Lower lobe of right lung (tissue), 2 donors: ENCODE measurements around the gene MGAT5B. TPM values are rescaled to one million over a fixed set of nuclear protein-coding genes. Genes with fewer than 3 reads are reported as not detected.

Source experiments
- ATAC-seq, 2 donors: fragments of 200-7000 bp; cut with Tn5 transposase; one replicate each; pipeline ENCODE4 v1.9.1; 2020 to 2022; ENCODE audit warnings: mild to moderate bottlenecking in 2 of 2, moderate library complexity in 2 of 2
- DNase-seq: peaks from one replicate; pipeline ENCODE4 v3.0.0-alpha.2; 2020
- H3K27ac ChIP-seq: fragments of 200-600 bp; one replicate; pipeline ENCODE4 v1.8.0; 2022
- H3K27me3 ChIP-seq: fragments of 200-600 bp; one replicate; pipeline ENCODE4 v1.8.0; 2022; ENCODE audit warnings: low read depth
- H3K36me3 ChIP-seq: fragments of 200-600 bp; one replicate; pipeline ENCODE4 v1.8.0; 2022; ENCODE audit warnings: mild to moderate bottlenecking
- H3K4me1 ChIP-seq: fragments of 200-600 bp; one replicate; pipeline ENCODE4 v1.8.0; 2022
- H3K4me3 ChIP-seq: fragments of 200-600 bp; one replicate; pipeline ENCODE4 v1.8.0; 2022; ENCODE audit warnings: mild to moderate bottlenecking
- H3K9me3 ChIP-seq: fragments of 200-600 bp; one replicate; pipeline ENCODE4 v1.8.0; 2022
- CTCF ChIP-seq: fragments of 200-600 bp; IDR thresholded peaks from one replicate; pipeline ENCODE4 v1.8.0; 2022; ENCODE audit warnings: antibody characterized with exemption, mild to moderate bottlenecking
- intact Hi-C: fragments of 100-400 bp; cut with DNase I; formaldehyde crosslinking; loops from one replicate; pipeline ENCODE4 v1.11.0; 2022
- total RNA-seq: library from RNA; stranded (reverse); fragmentation: NEBNext Ultra II Directional; extraction: Animal tissue kit (Norgen Biotek cat#: 25700); gene quantifications from one replicate; pipeline ENCODE4 v1.2.1, GENCODE V29; 2021
- donor health status: DM: no; HTN: yes; CAD: no; lungs with severe emphysema.

Gene MGAT5B
- total RNA-seq, 1 donor from 2014 or later = 1.3 TPM

GRCh38 chr17:76826330-76827068 lies 41.7 kb upstream of the MGAT5B start:
- no peaks in the 10 kb centered on the region for H3K9me3 ChIP-seq
- no peak overlapping the region for H3K27ac ChIP-seq
- DNase-seq (no peak), ATAC-seq (peak in 1 of 2 donors; percentile 16)
- H3K4me1 ChIP-seq = no peaks in the 10 kb centered on the region
- no peaks in the 10 kb centered on the region for H3K27me3 ChIP-seq
- intact Hi-C loops = no loop called here
- H3K36me3 ChIP-seq = no peaks in the 10 kb centered on the region
- H3K4me3 ChIP-seq = no peak overlapping the region
- TF ChIP-seq CTCF = no peak

- no peak for DNase-seq
- Histone ChIP-seq H3K4me3 (no peak overlapping the region), H3K27me3 (no peaks in the 10 kb centered on the region), H3K27ac (no peak overlapping the region), H3K9me3 (no peaks in the 10 kb centered on the region), H3K4me1 (no peaks in the 10 kb centered on the region), H3K36me3 (no peaks in the 10 kb centered on the region)
- TF ChIP-seq CTCF = no peak
- intact Hi-C loops = no loop called here
- ATAC-seq = no peak
These were observed 40.5 kb upstream of the MGAT5B start for GRCh38 chr17:76827736-76828135.

GRCh38 chr17:76830987-76831715 lies 37.1 kb upstream of the MGAT5B start:
- H3K27ac ChIP-seq = no peak overlapping the region
- peaks cover 7% of the 10 kb centered on the region for H3K27me3 ChIP-seq
- intact Hi-C loops = no loop called here
- no peak for TF ChIP-seq CTCF
- H3K9me3 ChIP-seq = no peaks in the 10 kb centered on the region
- H3K4me3 ChIP-seq = no peak overlapping the region
- no peak for ATAC-seq
- no peaks in the 10 kb centered on the region for H3K36me3 ChIP-seq
- DNase-seq = no peak
- no peaks in the 10 kb centered on the region for H3K4me1 ChIP-seq

GRCh38 chr17:76833034-76833644 lies 35.1 kb upstream of the MGAT5B start:
- ATAC-seq = no peak
- no peak for TF ChIP-seq CTCF
- intact Hi-C loops = no loop called here

GRCh38 chr17:76833747-76834146 lies 34.5 kb upstream of the MGAT5B start:
- H3K4me3 ChIP-seq = no peak overlapping the region
- ATAC-seq = no peak
- TF ChIP-seq CTCF = no peak

More at GRCh38 chr17:76833034-76833644, 35.1 kb upstream of the MGAT5B start:
- Histone ChIP-seq H3K9me3 (no peaks in the 10 kb centered on the region), H3K4me1 (no peaks in the 10 kb centered on the region), H3K27me3 (peaks cover 7% of the 10 kb centered on the region), H3K4me3 (no peak overlapping the region), H3K27ac (no peak overlapping the region), H3K36me3 (no peaks in the 10 kb centered on the region)
- DNase-seq = no peak

More at GRCh38 chr17:76833747-76834146, 34.5 kb upstream of the MGAT5B start:
- no peak for DNase-seq
- intact Hi-C loops = no loop called here
- H3K9me3 ChIP-seq = no peaks in the 10 kb centered on the region
- peaks cover 7% of the 10 kb centered on the region for H3K27me3 ChIP-seq
- H3K4me1 ChIP-seq = no peaks in the 10 kb centered on the region
- no peak overlapping the region for H3K27ac ChIP-seq
- no peaks in the 10 kb centered on the region for H3K36me3 ChIP-seq
